GM18508 (cell line): ENCODE data around the gene PLEKHA5.
"Not testable (repeated sequence)": the region's sequence is repeated elsewhere in the genome, so short reads cannot be mapped to it uniquely, and the experiment has no call there.

Experiments
- ATAC-seq: cut with Tn5 transposase; IDR thresholded peaks from one replicate; pipeline ENCODE4 v1.9.1; 2021; ENCODE audit warnings: moderate number of reproducible peaks; ENCODE audit not compliant: insufficient read depth, unreplicated experiment

The PLEKHA5 gene

GRCh38 chr12:19305621-19306020 is 176.1 kb downstream of the PLEKHA5 start:
- not testable (repeated sequence) for ATAC-seq

- no peak for ATAC-seq
Observed at GRCh38 chr12:19306366-19306765, 176.8 kb downstream of the PLEKHA5 start.

- ATAC-seq = no peak
Observed at GRCh38 chr12:19307451-19307850, 177.9 kb downstream of the PLEKHA5 start.

- no peak for ATAC-seq
Observed at GRCh38 chr12:19311165-19311564, 181.6 kb downstream of the PLEKHA5 start.

GRCh38 chr12:19312637-19313036 is 183.1 kb downstream of the PLEKHA5 start:
- no peak for ATAC-seq

- no peak for ATAC-seq
Observed at GRCh38 chr12:19316425-19316824, 186.9 kb downstream of the PLEKHA5 start.

GRCh38 chr12:19322376-19322775 is 192.8 kb downstream of the PLEKHA5 start:
- no peak for ATAC-seq

GRCh38 chr12:19323805-19324204 is 194.3 kb downstream of the PLEKHA5 start:
- ATAC-seq = no peak

GRCh38 chr12:19326102-19326501 is 196.6 kb downstream of the PLEKHA5 start:
- ATAC-seq = no peak

GRCh38 chr12:19332196-19332595 is 202.7 kb downstream of the PLEKHA5 start:
- ATAC-seq = no peak

- no peak for ATAC-seq
Observed at GRCh38 chr12:19338405-19338804, 208.9 kb downstream of the PLEKHA5 start.

GRCh38 chr12:19350850-19351249 is 221.3 kb downstream of the PLEKHA5 start:
- ATAC-seq = not testable (repeated sequence)

- ATAC-seq = no peak
Observed at GRCh38 chr12:19351346-19351745, 221.8 kb downstream of the PLEKHA5 start.

GRCh38 chr12:19369691-19370148 is 240.2 kb downstream of the PLEKHA5 start:
- no peak for ATAC-seq

GRCh38 chr12:19373586-19373985 is 244.1 kb downstream of the PLEKHA5 start:
- no peak for ATAC-seq

GRCh38 chr12:19375888-19376287 is 246.4 kb downstream of the PLEKHA5 start:
- ATAC-seq = no peak

- no peak for ATAC-seq
Observed at GRCh38 chr12:19376691-19377090, 247.2 kb downstream of the PLEKHA5 start.

- ATAC-seq = peak; percentile 99
Observed at GRCh38 chr12:19382111-19382526, 252.6 kb downstream of the PLEKHA5 start.

- ATAC-seq = no peak
Observed at GRCh38 chr12:19382563-19382962, 253.0 kb downstream of the PLEKHA5 start.

GRCh38 chr12:19387161-19387560 is 257.6 kb downstream of the PLEKHA5 start:
- ATAC-seq = no peak

- ATAC-seq = no peak
Observed at GRCh38 chr12:19388131-19388549, 258.6 kb downstream of the PLEKHA5 start.

GRCh38 chr12:19390051-19390598 is 260.6 kb downstream of the PLEKHA5 start:
- ATAC-seq = no peak

- ATAC-seq = not testable (repeated sequence)
Observed at GRCh38 chr12:19392644-19393043, 263.1 kb downstream of the PLEKHA5 start.
